GM18519 (cell line): ENCODE data around the gene PWWP2B.

Experiments used
- ATAC-seq: cut with Tn5 transposase; IDR thresholded peaks from one replicate; pipeline ENCODE4 v1.9.1; 2021; ENCODE audit warnings: mild to moderate bottlenecking, moderate library complexity; ENCODE audit not compliant: unreplicated experiment, low FRiP score

The PWWP2B gene

DNA sequence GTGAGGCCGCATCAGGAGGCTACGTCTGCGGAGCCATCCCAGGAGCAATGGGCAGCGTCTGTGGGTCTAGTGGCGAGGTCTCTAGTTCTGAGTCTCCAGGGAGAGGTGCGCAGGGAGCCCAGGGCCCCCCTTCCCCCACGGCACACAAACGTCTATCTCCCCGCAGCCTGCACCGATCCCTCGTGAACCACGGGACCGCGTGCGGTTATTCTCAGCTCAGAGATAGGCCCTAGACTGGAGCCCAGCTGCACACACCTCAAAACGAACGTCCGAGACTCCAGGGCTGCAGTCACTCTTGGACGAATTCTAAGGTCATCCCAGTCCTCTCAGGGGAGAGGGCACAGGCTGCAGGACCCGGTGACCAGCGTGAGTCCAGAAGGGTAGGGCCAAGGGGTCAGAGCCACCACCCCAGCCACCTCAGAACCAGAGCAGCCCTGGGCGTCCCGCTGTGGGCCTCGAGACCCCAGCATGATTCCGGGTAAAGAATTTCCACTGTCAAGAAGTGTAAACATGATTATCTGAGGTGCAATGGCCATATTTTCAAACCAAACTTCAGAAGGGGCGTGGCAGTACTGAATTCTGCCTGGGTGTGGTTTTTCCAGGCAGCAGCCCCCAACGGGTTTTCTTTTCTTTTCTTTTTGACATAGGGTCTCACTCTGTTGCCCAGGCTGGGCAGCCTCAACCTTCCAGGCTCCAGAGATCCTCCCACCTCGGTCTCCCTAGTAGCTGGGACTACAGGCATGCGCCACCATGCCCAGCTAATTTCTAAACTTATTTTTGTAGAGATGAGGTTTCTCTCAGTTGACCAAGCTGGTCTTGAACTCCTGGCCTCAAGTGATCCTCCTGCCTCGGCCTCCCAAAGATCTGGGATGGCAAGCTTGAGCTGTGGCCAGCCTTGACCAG lies 57.5 kb downstream of the PWWP2B start:
- no peak for ATAC-seq

DNA sequence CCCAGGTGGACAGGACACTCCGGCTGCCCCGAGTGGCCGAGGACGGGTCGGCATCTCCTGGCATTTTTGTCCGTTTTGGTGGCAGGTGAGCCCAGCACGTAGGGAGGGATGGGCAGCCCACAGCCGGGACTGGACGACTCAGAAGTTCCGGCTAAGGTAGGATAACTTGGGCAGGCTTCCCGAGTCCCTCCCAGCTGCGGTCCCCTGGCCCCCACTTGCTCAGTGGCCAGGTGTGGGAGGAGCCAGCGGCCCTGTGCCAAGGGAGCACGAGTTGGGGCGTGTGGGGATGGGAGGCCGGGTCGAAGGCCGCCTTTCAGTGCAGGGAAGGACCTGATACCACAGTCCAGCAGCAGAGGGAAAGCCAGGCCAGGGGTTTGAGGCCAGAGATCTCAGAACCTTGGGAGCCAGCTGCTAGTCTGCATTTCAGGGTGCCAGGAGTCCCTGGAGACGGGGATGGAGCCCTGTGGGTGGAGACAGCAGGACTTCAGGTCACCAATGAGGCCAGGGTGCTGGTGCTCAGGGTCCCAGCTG lies 58.5 kb downstream of the PWWP2B start:
- no peak for ATAC-seq

DNA sequence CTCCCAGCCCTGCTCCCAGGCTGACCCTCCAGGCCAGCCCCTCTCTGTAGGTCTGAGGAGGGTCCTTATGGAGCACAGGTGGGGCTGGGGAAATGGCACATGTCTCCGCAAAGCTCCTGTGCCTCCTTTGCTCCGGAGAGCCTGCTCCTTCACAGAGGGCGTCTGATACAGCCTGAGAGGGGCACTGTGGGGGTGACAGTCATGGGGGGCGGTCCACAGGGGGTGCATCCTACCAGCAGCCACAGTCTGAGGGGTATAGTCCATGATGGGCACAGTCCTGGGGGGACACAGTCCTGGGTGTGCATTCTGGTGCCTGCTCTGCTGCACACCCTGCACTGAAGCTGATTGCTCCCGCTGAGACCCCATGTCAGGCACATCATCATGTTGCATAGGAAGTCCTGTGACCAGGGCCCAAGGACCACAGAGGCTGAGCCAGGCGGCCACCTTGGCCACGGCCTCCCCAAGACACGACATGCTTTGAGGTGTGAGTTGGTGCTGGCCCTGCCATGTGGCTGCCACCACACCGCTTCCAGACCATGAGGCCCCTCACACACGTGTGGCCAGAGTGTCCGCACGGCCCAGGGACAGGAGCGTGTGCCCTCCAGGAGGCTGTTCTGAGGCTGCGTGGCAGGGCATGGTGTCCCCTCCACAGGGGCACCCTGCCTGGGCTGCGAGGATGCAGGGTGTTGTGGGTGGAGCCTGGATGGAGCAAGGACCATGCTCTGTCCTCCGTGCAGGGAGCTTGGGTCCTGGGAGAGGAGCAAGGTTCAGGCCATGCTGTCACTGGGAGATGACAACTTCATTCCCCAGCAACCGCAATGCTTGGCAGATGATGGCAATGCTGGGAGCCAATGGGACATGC lies 59.2 kb downstream of the PWWP2B start:
- no peak for ATAC-seq

DNA sequence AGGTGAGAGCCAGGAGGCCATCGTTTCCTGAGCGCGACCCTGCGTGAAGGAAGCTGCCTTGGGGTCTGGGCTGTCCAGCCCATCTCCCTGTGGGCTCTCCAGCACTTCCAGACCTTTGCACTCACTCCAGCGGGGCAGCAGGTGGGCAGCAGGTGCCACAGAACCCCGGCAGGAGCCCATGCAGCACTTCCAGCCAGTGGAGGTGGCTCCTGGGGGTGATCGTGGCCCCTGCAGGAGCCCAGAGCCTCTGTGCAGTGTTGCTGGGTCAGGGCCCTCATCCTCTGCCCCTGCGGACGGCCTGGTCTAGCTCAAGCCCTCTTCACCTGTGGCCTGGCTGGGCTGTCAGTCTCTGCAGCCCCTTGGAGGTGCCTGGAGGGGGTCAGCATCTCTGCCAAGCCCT lies 59.9 kb downstream of the PWWP2B start:
- no peak for ATAC-seq

DNA sequence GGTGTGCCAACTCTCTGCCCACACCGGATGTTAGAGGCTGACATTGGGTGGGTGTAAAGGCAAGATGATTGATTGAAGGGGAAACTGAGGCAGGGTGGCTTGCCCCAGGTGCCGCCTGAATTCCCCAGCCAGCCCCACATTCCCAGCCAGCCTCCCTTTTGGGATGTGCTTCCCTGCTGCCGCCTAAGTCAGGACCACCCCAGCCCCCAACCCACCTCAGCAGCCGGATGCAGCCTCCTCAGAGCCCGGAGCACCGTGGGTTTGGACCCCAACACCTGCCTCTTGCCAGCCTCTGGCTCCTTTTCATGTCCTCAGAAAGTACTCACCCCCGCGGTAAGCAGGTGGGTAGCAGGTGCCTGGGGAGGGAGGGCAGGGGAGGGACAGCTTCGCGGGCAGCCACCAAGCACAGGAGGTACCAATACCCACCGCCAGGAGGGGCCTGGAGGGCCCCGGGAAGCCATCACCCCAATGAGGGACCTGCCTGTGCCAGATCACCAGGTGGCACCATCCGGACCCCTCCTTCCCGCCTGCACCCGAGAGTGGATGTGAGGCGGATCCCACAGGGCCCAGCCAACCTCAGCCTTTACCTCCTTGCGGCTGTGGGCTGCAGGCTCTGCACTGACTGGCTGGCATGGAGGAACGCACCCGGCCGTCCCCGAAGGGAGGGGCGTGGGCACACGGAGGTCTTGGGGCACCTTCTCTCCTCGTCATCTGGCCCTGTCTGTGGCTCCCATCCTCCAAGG lies 60.5 kb downstream of the PWWP2B start:
- ATAC-seq, result no peak

DNA sequence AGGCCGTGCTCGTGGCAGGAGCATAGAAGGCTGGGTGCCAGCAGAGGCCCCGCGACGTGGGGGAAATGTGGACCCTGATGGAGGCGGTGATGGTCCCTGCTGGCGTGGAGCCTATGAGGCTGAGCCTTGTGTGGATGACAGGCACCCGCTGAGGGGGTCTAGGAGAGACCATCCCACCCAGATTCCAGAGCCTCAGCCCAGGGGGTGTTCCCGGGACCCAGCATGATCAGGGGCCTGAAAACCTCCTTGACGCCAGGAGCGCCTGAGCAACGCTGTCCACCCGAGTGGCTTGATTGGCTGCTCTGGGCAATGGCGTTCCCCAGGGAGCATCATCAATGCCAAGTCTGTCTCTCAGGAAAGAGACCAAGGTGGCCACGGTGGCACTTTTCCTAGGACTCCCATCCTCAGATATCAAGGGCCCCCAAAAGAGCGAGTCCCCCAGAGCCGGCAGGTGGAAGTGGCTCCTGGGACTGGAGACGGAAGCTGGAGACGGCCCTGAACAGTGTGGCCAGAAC lies 61.1 kb downstream of the PWWP2B start:
- ATAC-seq, result no peak

DNA sequence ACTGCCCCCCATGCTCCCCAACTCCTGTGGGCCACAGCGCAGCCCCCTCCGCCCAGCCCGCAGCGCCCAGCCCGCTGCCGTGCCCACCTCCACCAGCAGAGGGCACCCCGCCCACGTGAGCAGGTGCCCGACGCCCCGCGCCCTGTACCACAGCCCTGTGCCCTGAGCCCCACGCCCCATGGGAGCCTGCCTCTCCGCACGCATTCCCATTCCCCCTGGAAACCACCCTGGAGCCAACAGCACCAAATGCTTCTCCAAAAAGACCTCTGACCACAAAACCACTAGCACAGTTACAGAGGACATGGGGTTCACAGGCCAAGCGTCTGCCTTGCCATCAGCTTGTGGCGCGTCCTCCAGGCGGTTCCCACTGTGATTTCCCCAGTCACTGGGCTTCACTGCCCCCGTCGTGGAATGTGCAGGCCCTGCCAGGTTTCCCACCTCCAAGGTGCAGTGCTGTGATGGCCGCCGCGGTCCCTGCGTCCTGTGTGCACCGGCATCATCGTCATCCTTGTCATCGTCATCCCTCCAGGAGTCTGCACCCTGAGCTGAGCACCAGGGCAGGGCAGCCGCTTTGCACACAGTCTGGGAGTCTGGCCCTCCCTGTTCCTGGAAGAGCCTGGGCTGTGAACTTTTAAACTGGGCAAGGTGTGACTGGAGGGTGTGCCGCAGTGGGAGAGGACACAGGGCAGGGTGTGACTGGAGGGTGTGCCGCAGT lies 61.7 kb downstream of the PWWP2B start:
- ATAC-seq, result no peak

DNA sequence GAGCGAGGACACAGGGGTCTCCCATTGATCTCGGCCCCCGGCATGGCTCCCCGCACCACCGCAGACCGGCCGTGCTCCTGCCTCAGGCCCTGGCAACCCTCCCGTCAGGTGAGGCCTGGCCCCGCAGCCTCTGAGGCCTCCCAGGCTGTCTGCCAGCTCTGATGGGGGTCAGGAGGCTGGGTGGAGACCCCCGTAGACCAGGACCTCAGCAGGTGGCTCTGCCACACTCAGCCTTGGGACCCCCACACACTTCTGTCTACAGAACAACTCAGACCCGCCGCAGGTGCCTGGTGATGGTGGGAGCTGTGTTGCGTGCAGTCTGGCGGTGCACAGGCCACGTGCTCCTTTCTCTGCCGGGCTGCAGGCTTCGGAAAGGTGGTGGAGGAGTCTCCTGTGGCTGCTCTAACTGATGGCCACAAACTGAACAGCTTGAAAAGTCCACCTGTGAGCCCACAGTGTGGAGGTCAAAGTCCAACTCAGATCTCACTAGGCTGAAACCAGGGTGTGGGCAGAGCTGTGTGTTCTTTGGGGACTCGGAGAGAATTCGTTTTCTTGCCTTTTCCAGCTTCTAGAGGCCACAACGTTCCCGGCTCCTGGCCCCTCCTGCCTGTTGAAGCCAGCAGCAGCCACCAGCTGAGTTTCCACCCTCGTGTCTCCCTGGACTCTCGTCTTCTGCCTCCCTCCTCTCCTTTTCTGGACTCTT lies 62.5 kb downstream of the PWWP2B start:
- ATAC-seq, result no peak

DNA sequence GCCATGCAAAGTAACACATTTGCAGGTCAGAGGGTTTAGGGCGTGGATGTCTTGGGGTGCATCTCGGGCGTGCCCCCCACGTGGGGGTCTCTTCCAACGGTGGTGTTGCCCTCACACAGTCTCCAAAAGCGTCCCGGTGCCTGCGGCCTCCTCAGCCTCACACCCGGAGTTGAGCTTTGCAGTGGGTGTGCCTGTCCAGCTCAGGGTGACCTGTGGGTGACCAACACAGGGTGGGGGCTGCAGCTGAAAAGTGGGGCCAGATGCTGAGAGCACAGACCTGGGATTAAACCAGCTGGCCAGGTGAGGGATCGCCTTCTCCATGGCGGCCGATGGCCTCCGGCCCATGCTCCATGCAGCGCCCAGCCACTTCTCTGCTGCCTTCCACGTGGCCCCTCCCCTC lies 63.1 kb downstream of the PWWP2B start:
- ATAC-seq, result no peak

DNA sequence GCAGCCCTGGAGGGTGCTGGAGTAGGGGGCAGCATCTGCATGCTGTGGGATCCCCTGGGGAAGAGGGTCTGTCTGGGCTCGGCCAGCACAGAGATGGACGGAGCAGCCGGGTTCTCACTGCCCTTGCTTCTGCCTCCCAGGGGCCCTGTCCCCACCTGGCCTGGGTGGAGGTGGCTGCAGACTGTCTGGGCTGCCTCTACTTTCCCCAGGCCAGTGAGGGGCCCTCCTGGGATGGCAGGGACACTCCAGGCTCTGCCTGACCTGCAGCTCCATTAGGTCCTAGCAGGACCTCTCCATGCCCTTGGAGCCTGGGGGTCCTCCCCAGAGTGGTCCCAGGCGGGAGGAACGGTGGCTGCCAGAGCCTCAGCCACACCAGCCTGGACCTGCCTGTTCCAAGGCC lies 63.7 kb downstream of the PWWP2B start:
- no peak for ATAC-seq

DNA sequence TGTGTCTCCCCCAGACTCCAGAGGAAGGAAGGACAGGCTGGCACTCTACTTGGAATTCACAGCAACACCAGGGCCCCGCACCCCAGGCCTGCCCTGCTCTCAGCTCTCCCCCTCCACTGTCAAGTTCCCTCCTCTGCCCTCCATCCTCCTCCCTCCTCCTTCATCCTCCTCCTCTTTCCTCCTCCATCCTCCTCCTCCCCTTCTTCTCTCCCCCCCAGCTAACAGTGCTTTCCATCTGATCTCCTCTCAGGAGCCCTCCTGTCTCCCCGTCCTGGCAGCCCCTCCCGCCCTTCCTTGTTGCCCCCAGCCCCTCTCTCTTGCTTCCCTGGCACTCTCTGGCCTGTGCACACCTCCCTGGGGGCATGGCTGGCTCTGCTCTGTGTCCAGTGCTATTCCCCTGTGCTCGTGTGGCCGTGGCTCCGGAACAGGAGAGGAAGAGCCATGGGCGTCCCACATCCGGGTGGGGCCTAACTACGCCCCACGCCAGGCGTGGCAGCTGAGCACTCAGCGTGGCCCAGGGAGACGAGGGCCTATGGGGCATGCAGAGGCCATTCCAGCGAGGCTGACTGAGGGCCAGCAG lies 64.2 kb downstream of the PWWP2B start:
- ATAC-seq, result no peak

DNA sequence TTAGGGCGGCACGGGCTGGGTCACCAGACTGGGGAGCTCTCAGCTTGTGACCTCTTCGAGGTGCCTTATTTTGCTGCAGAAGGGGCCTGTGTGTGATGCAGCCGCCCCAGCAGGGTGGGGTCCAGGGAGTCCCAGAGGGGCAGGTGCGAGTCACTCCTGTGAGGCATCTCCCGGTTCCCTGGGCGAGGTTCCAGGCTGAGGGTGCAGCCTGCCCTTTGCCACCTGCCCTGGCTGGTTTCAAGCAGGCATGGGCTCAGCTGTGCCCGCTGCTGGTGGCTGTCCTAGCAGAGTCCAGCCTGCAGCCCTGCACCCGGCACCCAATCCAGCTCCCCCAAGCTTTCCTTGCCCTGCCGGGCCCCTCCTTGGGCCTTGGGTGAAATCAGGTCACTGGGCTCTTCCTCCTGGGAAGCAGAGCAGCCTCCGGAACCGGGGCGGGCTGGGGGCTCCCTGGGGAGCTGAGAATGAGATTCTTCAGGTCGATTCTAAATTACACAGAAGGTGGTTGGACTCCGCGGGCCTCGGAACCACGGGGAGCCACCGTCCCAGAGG lies 64.8 kb downstream of the PWWP2B start:
- no peak for ATAC-seq

DNA sequence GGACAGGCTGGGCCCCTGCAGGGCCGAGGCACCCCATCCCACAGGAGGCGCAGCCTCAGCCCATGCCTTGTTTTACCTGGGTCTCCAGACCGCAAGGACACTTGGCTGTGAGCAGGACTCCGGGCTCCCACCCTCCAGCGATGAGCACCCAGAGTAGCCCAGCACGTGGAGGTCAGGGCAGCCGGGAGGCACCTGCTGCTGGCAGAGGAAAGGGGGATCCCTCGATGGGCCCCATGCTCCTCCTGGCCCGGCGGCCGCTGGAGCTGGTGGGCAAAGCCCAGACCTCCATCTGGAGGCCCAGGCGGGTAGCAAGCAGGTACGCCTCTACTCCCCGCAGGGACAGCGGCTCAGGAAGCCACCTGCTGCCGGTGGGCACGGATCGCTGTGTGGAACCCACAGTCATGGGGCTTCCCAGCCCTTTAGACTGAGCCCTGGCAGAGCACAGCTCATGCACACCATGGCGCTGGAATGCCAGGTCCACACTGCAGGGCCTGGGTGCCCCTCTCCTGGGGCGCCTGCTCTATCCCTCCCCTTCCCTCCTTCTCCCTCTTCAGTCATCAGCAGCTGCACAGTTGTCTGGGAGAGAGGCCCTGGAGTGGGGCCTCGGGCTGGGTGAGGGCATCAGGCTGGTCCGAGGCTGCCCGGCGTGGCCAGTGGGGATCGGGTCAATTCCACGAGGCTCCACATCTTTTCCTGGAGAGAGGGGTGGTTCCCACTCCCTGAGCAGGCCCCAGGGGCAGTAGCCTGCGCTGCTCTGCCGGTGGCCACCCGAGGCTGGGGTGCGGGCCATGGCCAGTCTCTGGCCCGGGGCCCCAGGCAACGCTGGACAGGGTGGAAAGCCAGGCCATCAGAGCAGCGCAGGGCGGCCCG lies 65.7 kb downstream of the PWWP2B start:
- no peak for ATAC-seq

DNA sequence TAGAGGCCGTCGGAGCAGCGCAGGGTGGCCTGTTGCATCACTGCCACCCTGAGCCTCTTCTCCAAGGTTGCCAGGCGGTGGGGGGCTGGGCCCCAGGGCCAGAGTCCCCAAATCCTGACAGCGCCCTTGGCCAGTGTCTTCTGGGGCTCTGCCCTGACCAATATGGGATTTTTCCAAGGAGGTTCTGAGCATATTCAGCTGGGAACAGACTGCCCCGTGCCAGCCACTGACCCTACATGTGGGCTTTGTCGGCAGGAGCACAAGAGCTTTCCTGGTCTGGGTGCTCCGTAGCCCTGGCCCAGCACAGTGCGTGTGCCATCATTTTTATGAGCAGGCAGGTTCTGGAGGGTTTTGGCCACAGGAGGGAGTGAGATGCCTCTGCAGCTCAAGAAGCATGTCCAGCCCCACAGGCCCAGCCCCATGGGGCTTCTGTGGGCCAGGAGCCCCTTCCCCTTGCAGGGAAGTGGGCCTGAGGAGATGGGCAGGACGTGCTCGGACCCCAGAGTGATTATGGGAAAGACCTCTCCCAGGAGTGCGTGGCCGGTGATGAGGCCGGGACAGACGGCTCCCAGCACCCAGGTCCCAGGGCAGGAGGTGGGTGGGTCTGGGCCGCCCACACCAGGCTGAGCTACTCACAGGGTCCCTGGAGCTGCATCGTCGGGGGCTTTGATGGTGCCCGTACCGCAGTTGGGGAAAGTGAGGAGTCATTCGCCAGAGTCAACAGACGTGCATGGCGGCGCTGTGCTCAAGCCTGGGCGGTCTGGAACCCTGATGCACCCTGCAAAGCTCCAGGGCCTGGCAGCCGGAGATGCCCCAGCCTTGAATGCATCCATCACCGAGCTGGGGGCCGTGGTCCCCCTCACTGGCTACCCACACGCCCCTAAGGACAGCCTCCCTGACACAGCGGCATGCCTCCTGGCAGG lies 66.6 kb downstream of the PWWP2B start:
- no peak for ATAC-seq

DNA sequence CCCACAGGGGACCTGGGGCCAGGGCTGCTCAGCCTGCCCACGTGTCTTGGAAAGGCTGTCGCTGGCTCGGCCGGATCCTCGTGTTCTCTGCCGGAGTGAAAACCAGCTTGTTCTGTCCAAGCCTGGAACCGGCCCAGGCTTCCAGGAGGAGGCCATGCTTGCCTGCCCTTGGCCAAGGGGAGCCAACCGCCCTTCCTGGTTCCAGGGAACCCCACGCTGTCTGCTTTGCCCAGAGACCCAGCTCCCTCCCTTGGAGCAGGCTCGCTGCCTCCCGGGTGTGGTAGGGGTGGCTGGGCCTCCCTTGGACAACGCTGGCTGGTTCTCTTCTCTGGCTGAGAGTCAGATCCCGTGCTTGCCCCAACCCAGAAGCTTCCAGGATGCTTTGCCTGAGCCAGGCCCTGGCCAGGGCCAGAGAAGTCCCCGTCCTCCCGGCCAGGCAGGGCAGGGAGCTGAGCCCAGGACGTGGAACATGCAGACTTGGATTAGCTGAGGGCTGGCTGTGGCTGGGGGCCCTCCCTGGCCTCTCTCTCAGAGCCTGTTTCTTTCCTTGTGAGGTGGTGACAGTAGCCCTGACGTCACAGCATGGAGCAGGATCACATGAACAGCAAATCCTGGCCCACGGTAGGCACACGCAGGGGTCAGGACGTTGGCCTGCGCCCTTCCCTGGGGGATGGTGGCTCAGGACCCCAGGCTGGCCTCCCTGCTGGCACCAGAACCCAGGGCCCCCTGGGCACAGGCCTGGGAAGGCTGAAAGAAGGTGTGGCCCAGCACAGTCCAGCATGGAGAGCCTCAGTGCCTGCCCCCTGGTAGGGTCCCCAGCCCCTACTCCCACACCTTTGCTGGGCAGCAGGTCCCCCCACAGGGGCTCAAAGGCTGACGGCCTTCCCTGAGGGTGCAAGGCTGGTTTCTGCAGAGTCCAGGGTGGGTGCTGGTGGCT lies 67.5 kb downstream of the PWWP2B start:
- no peak for ATAC-seq
